Stimulated activated naive CD8-positive, alpha-beta T cell treated with anti-CD3 and anti-CD28 coated beads, Interleukin-15, Interleukin-2, amounts not matched to agents 100 ng/mL and 50 ng/mL, for 24 hours (primary cell): ENCODE data around the gene SLC38A9.
"Not testable (repeated sequence)": the region's sequence is repeated elsewhere in the genome, so short reads cannot be mapped to it uniquely, and the experiment has no call there.

Source experiments
- H3K27ac Mint-ChIP-seq: one replicate; pipeline ENCODE4 v1.8.0; 2021; ENCODE audit warnings: mild to moderate bottlenecking, mixed read lengths
- H3K27me3 Mint-ChIP-seq: one replicate; pipeline ENCODE4 v1.8.0; 2021; ENCODE audit warnings: mixed read lengths
- H3K36me3 Mint-ChIP-seq: one replicate; pipeline ENCODE4 v1.8.0; 2021; ENCODE audit warnings: low read depth, mixed read lengths
- H3K4me1 Mint-ChIP-seq: one replicate; pipeline ENCODE4 v1.8.0; 2021; ENCODE audit warnings: low read depth, mixed read lengths
- H3K4me3 Mint-ChIP-seq: one replicate; pipeline ENCODE4 v1.8.0; 2021; ENCODE audit warnings: mild to moderate bottlenecking, mixed read lengths
- H3K9me3 Mint-ChIP-seq: one replicate; pipeline ENCODE4 v1.8.0; 2021; ENCODE audit warnings: mixed read lengths

Gene SLC38A9, protein sequence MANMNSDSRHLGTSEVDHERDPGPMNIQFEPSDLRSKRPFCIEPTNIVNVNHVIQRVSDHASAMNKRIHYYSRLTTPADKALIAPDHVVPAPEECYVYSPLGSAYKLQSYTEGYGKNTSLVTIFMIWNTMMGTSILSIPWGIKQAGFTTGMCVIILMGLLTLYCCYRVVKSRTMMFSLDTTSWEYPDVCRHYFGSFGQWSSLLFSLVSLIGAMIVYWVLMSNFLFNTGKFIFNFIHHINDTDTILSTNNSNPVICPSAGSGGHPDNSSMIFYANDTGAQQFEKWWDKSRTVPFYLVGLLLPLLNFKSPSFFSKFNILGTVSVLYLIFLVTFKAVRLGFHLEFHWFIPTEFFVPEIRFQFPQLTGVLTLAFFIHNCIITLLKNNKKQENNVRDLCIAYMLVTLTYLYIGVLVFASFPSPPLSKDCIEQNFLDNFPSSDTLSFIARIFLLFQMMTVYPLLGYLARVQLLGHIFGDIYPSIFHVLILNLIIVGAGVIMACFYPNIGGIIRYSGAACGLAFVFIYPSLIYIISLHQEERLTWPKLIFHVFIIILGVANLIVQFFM

DNA sequence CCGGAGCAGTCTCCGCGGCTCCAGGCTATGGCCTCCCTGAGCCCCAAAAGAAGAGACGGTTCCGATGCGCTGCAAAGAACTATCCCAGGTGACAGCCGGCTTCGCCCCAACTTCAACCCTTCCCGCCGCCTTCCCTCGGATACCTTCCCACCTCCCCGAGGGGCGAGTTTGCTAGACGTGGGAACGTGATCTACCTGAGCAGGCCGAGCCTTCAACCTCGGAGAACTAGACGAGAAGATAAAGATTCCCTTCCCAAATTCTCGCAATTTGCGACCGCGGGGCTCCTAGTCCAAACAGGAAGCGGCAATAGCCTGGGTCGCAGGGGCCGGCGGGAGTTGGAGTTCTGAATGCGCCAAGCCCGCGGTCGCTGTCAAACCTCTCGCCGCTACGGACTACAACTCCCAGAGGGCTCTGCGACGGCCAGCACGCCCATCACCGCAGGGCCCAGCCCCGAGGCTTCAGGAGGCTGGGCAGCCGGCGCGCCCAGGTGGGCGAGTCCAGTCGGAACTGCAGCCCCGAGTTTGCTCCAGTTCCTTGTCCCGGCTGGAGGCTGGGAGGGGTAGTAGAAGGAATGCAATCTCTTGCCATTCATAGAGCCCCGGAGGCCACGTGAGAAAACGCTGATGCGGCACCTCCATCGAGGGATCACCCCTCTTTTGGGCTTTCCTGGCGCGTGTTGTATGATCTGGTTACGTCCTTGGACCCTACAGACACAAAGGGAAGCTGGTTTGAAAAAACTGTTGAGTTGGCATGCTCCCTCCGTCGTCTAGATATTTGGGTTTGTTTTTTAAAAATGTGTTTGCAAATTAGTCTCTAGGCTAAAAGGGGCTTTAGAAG, at the start of gene SLC38A9:
Gene SLC38A9, minus strand, starts transcription at position 302 of the 837 bp plus-strand sequence. CDS start 14,366 bp downstream, outside the sequence.
- peak within 1 kb of the TSS; percentile 94 for H3K27ac Mint-ChIP-seq
- peaks cover 5% of the 10 kb centered on the region for H3K36me3 Mint-ChIP-seq
- no peaks in the 10 kb centered on the region for H3K27me3 Mint-ChIP-seq
- peak within 1 kb of the TSS; percentile 96 for H3K4me3 Mint-ChIP-seq
- peaks cover 5% of the 10 kb centered on the region for H3K9me3 Mint-ChIP-seq
- H3K4me1 Mint-ChIP-seq: peaks cover 27% of the 10 kb centered on the region

DNA sequence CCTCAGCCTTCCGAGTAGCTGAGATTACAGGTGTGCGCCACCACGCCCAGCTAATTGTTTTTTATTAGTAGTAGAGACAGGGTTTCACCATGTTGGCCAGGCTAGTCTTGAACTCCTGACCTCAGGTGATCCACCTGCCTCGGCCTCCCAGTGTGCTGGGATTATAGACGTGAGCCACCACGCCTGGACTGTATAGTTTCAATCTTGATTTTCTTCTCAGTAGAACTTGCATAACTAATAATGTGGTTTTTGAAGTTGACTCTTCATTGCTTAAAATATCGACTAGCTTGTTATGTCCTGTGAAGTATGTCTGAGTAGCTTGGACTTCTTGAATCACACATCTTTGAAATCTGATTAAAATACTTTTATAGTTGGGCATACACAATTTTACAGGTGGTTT, 49.6 kb upstream of the SLC38A9 start:
- not testable (repeated sequence) for H3K4me3 Mint-ChIP-seq, H3K9me3 Mint-ChIP-seq, H3K27ac Mint-ChIP-seq, H3K36me3 Mint-ChIP-seq
- Mint-ChIP-seq H3K27me3 (peaks cover 26% of the 10 kb centered on the region), H3K4me1 (peaks cover 20% of the 10 kb centered on the region)

DNA sequence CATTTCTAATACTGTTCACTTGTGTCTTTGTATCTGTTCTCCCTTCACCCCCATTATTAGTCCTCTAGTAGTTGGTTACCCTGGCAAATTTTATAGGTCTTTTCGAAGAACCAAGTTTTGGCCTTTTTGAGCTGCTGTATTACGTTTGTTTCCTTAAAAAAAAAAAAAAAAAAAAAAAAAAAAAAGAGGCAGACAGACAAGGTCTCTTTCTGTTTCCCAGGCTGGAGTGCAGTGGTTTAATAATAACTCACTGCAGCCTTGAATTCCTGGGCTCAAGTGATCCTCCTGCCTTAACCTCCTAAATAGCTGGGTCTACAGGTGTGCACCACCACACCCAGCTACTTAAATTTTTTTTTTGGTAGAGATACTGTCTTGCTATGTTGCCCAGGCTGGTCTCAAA, 46.6 kb upstream of the SLC38A9 start:
- Mint-ChIP-seq H3K27ac (no peak overlapping the region), H3K27me3 (peaks cover 30% of the 10 kb centered on the region), H3K9me3 (no peaks in the 10 kb centered on the region), H3K4me1 (peaks cover 14% of the 10 kb centered on the region), H3K4me3 (no peak overlapping the region), H3K36me3 (no peaks in the 10 kb centered on the region)

DNA sequence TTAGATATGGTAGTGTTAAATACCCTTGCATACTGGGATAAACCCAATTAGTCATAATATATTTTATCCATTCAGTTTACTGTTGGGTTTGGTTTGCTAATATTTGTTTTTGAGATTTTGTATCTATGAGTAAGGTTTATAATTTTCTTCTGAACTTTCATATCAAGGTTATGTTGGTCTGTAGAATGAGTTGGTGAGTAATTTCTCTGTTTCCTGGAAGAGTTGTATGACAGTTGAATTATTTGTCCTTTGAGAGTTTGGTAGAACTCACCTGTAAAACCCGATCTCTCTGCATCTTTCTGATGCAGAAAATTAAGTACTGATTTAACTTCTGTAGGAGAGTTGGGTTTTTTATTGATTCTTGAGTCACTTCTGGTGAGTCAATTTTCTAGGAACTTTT, 46.1 kb upstream of the SLC38A9 start:
- Mint-ChIP-seq H3K4me3 (no peak overlapping the region), H3K27me3 (peaks cover 30% of the 10 kb centered on the region), H3K4me1 (peaks cover 10% of the 10 kb centered on the region), H3K27ac (no peak overlapping the region), H3K36me3 (no peaks in the 10 kb centered on the region), H3K9me3 (no peaks in the 10 kb centered on the region)

DNA sequence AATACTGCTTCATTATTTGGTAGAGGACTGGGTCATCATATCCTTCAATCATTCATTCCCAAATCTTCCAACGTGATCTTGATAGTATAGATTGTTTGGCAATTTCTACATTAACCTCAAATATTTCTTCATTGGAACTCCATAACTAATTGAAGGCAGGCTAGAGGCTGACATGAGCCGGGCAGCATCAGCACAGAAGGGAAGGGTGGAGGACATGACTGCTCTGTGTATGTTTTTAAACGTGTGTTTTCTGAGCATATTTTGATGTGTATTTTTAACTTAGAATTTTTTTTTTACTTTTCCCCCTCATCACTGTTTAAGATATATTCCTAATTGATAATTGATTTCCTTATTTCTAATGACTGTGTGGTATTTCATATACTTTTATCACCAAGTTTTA, 38.4 kb upstream of the SLC38A9 start:
- Mint-ChIP-seq H3K4me3 (no peak overlapping the region), H3K4me1 (no peaks in the 10 kb centered on the region), H3K9me3 (no peaks in the 10 kb centered on the region), H3K27me3 (peaks cover 10% of the 10 kb centered on the region), H3K27ac (no peak overlapping the region), H3K36me3 (no peaks in the 10 kb centered on the region)

DNA sequence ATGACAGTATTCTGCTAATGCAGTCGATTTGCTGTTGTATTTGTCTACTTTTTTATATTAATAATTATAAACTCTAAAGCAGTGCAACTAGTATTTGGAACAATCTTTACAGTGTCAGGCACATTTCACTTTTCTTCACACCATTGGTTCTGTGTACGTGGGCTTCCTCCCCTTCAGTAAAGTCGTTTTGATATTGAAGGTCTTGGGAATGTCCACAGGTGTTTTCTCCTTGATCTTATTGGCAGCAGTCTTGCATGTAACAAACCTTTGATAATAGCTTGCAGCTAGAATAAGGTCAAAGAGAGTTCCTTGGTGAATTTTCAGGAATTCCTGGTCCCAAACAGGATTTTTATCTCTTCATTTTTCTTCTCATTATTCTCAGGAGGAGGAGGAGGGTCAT, 37.9 kb upstream of the SLC38A9 start:
- no peaks in the 10 kb centered on the region for H3K36me3 Mint-ChIP-seq
- no peaks in the 10 kb centered on the region for H3K9me3 Mint-ChIP-seq
- no peak overlapping the region for H3K27ac Mint-ChIP-seq
- H3K27me3 Mint-ChIP-seq: peaks cover 6% of the 10 kb centered on the region
- H3K4me1 Mint-ChIP-seq: no peaks in the 10 kb centered on the region
- H3K4me3 Mint-ChIP-seq: no peak overlapping the region

DNA sequence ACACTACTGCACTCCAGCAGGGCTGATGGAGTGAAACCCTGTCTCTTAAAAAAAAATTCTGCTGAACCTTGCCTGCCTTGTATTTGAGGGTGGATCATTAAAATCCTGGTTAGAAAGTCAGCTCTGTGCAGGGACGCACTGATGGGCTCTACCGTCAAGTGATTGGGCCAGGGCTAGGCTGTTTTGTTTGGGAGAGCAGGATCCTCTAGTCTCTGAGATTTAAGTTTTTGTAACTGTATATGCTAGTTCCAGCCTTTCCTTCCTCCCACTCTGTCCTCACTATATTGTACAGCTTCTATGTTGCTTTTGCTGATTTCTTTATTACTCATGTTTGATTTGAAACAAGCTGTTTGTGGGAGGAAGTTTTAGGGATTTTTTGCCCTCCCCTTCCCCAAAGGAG, 37.3 kb upstream of the SLC38A9 start:
- H3K4me1 Mint-ChIP-seq: no peaks in the 10 kb centered on the region
- H3K27me3 Mint-ChIP-seq: peaks cover 4% of the 10 kb centered on the region
- H3K27ac Mint-ChIP-seq: no peak overlapping the region
- H3K9me3 Mint-ChIP-seq: no peaks in the 10 kb centered on the region
- H3K4me3 Mint-ChIP-seq: no peak overlapping the region
- no peaks in the 10 kb centered on the region for H3K36me3 Mint-ChIP-seq

DNA sequence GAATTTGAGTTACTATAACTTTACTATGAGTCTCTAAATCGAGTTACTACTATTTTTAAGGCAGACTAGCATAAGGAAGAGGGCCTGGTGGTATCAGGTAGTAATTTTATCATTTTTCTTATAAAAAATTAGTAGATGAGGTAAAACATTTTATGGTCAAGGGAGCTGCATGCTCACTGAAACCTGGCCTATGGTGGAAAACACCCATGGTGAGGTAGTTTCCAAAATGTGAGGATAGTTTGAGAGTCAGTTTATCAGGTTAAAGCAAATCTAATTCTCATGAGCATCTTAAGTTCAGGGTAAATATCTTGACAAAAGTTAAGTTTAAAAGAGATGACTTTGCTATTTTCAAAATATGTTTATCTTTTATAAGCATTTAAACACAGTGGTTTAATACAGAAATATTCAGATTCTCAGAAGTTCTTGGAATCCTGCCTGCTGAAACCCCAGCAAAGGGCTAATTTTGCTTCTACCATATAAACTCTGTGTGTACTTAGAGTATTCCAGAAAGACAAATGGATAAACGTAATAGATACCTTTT, 35.7 kb upstream of the SLC38A9 start:
- Mint-ChIP-seq H3K4me3 (no peak overlapping the region), H3K9me3 (no peaks in the 10 kb centered on the region), H3K27ac (no peak overlapping the region), H3K4me1 (no peaks in the 10 kb centered on the region), H3K27me3 (peaks cover 4% of the 10 kb centered on the region), H3K36me3 (no peaks in the 10 kb centered on the region)

DNA sequence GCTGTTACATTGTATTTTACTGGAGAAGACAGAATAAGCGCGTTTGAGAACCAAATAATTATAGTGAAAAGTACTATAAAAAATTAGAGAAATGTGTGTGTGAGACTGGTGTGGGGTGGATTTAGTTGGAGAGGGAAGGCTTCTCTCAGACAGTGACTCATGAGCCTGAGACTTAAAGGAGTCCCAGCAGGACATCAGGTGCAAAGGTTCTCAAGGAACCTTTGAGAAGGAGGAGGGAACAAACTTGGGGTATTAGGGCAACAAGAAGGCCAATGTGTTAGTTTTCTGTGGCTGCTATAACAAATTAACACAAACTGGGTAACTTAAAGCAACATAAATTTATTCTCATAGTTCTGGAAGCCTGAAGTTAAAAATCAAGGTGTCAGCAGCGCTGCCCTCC, 30.7 kb upstream of the SLC38A9 start:
- peaks cover 12% of the 10 kb centered on the region for H3K27me3 Mint-ChIP-seq
- H3K4me1 Mint-ChIP-seq: no peaks in the 10 kb centered on the region
- no peaks in the 10 kb centered on the region for H3K9me3 Mint-ChIP-seq
- no peak overlapping the region for H3K27ac Mint-ChIP-seq
- no peaks in the 10 kb centered on the region for H3K36me3 Mint-ChIP-seq
- no peak overlapping the region for H3K4me3 Mint-ChIP-seq

DNA sequence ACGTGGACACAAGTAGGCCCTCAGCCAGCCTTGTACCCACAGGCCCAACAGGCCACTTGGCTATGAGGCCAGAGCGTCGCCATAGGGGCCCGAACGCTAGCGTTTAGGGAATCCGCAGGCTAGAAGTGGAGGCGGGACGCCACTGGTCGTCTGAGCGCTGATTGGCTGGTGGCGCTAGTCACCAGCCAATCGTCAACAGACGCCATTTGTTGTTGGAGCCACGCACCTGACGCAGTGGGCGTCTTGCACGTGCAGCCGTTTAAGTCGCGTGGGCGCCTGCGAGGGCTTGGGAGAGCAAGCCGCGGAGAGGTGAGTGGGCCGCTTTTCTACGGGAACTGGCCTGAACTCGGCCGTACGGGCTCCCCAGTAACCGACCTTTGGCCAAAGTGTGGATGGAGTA, 25.7 kb upstream of the SLC38A9 start, which contains the start of gene DDX4:
Gene DDX4, plus strand, starts transcription at position 269 of the 400 bp plus-strand sequence. CDS start 903 bp downstream, outside the sequence.
- H3K9me3 Mint-ChIP-seq: no peaks in the 10 kb centered on the region
- H3K27me3 Mint-ChIP-seq: peaks cover 8% of the 10 kb centered on the region
- H3K36me3 Mint-ChIP-seq: no peaks in the 10 kb centered on the region
- no peak within 1 kb of the TSS for H3K4me3 Mint-ChIP-seq
- no peaks in the 10 kb centered on the region for H3K4me1 Mint-ChIP-seq
- no peak within 1 kb of the TSS for H3K27ac Mint-ChIP-seq

DNA sequence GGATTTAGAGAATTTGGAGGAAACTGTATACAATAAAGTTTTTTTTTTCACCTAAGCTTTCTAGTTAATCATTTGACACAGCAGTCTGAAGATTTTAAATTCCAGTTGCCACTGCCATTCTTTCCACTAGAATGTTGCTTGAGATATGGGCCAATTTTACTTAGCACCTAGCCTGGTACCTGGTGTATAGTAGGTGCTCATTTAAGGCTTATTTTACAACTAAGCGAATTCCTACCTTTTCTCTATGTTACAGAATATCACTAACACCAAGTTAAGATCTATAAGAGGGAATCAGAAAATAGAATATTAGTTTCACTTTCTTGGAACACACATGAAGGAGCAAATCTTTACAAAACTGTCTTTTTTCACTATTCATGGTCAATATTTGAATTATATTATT, 22.5 kb upstream of the SLC38A9 start:
- peaks cover 4% of the 10 kb centered on the region for H3K27me3 Mint-ChIP-seq
- H3K4me1 Mint-ChIP-seq: no peaks in the 10 kb centered on the region
- no peak overlapping the region for H3K27ac Mint-ChIP-seq
- H3K9me3 Mint-ChIP-seq: no peaks in the 10 kb centered on the region
- H3K4me3 Mint-ChIP-seq: no peak overlapping the region
- H3K36me3 Mint-ChIP-seq: no peaks in the 10 kb centered on the region

DNA sequence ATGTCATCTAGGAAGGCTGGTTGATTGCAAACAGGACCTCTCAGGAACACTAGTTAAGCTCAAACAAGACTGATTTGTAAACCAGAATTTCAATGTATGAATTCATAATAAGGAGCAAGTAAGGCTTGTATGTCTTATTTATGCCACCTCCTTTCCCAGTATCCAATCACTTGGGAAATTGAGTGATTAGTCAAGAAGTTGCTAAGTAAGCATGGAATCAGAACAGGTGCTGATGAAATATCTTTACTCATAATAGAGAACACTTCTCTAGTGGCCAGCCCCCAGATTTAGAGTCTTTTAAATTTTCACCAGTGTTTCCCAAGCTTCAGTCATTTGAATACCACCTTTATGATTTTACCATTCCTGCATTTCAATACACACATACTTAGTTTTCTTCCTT, 20.5 kb upstream of the SLC38A9 start:
- no peaks in the 10 kb centered on the region for H3K9me3 Mint-ChIP-seq
- no peaks in the 10 kb centered on the region for H3K27me3 Mint-ChIP-seq
- H3K36me3 Mint-ChIP-seq: no peaks in the 10 kb centered on the region
- no peaks in the 10 kb centered on the region for H3K4me1 Mint-ChIP-seq
- H3K27ac Mint-ChIP-seq: no peak overlapping the region
- H3K4me3 Mint-ChIP-seq: no peak overlapping the region

DNA sequence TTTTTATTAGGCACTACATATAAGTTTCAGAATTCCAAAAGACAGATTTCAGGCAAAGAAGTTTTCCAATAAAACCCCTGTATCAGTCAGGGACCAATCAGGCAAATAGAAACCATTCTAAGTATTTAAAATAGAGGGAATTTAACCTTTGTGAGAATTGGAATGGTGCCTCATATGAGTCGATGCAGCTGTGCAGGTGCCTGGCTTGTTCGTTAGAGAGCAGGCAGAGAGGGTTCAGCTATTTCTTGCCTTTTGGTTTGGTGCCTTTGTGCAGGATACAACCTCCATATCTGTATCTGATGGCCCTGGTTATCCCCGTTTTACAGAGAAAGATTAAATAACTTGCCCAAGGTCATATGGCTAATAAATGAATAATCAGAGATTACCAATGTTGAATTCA, 19.7 kb upstream of the SLC38A9 start:
- H3K4me1 Mint-ChIP-seq: no peaks in the 10 kb centered on the region
- H3K27me3 Mint-ChIP-seq: no peaks in the 10 kb centered on the region
- no peak overlapping the region for H3K4me3 Mint-ChIP-seq
- no peaks in the 10 kb centered on the region for H3K9me3 Mint-ChIP-seq
- H3K36me3 Mint-ChIP-seq: no peaks in the 10 kb centered on the region
- H3K27ac Mint-ChIP-seq: no peak overlapping the region

DNA sequence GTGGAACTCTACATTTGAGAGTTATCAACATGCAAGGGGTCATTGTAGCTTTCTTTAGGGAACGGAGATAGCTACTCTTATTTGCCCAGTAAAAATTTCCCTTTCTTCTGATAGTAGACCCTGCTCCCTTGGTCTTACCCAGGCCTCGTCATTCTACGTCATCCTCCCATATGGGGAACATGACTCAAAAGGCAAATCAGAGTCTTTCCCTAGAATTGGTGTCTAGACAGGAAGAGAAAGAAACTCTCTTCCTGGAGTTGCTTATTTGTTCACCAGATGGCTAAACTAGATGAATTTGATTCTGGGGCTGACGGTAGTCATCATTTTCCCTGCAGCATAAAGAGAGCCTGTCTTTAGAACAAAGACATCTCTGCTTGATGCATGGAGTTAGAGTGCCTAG, 12.2 kb upstream of the SLC38A9 start:
- Mint-ChIP-seq H3K27ac (no peak overlapping the region), H3K4me3 (no peak overlapping the region), H3K9me3 (no peaks in the 10 kb centered on the region), H3K4me1 (no peaks in the 10 kb centered on the region), H3K36me3 (no peaks in the 10 kb centered on the region), H3K27me3 (peaks cover 7% of the 10 kb centered on the region)

DNA sequence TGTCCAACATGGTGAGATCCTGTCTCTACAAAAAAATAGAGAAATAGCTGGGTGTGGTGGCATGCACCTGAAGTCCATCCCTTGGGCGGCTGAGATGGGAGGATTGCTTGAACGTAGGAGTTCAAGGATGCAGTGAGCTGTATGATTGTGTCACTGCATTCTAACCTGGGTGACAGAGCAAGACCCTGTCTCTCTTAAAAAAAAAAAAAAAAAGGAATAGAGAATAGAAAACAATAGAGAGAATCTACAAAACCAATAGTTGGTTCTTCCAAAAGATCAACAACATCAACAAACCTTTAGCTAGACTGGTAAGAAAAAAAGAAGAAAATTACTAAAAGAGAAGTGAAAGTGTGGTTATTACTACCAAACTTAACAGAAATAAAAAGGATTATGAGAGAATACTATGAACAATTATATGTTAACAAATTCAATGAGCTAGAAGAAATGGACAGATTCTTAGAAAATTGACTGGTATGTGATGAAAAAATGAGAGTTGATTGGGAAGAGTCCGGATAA, 8.1 kb upstream of the SLC38A9 start:
- Mint-ChIP-seq H3K27me3 (peaks cover 7% of the 10 kb centered on the region), H3K27ac (no peak overlapping the region)

More for the DNA sequence above, 8.1 kb upstream of the SLC38A9 start:
- H3K4me1 Mint-ChIP-seq: no peaks in the 10 kb centered on the region
- no peaks in the 10 kb centered on the region for H3K36me3 Mint-ChIP-seq
- H3K9me3 Mint-ChIP-seq: peaks cover 5% of the 10 kb centered on the region
- no peak overlapping the region for H3K4me3 Mint-ChIP-seq
